ENCODE results near the gene ZNF396.

ZNF396 gene
- total RNA-seq: 3.9 to 5.5 reads per million in 2 donors

GRCh38 chr18:35376742-35377695 lies at the start of gene ZNF396:
ZNF396 (minus strand) TSS chr18:35377337; CDS start chr18:35374292, 3,045 bp downstream.
- peak; percentile 48 for DNase-seq

- DNase-seq: no peak
Observed at GRCh38 chr18:35426786-35427185, 49.6 kb upstream of the ZNF396 start.

- DNase-seq: no peak
Observed at GRCh38 chr18:35424356-35424755, 47.2 kb upstream of the ZNF396 start.

- no peak for DNase-seq
Observed at GRCh38 chr18:35422237-35422636, 45.1 kb upstream of the ZNF396 start.

- no peak for DNase-seq
Observed at GRCh38 chr18:35418610-35419009, 41.5 kb upstream of the ZNF396 start.

GRCh38 chr18:35417223-35417622 lies 40.1 kb upstream of the ZNF396 start:
- DNase-seq: no peak

- no peak for DNase-seq
Observed at GRCh38 chr18:35415511-35416073, 38.5 kb upstream of the ZNF396 start.

- no peak for DNase-seq
Observed at GRCh38 chr18:35413163-35413511, 36.0 kb upstream of the ZNF396 start.

GRCh38 chr18:35411625-35412351 lies 34.7 kb upstream of the ZNF396 start:
- no peak for DNase-seq

- DNase-seq: no peak
Observed at GRCh38 chr18:35410561-35410960, 33.4 kb upstream of the ZNF396 start.

GRCh38 chr18:35409911-35410310 lies 32.8 kb upstream of the ZNF396 start:
- DNase-seq: no peak

- no peak for DNase-seq
Observed at GRCh38 chr18:35408843-35409261, 31.7 kb upstream of the ZNF396 start.

- DNase-seq: no peak
Observed at GRCh38 chr18:35407871-35408481, 30.8 kb upstream of the ZNF396 start.

- no peak for DNase-seq
Observed at GRCh38 chr18:35406666-35407065, 29.5 kb upstream of the ZNF396 start.

GRCh38 chr18:35397976-35398375 lies 20.8 kb upstream of the ZNF396 start:
- DNase-seq: no peak

- DNase-seq: no peak
Observed at GRCh38 chr18:35393716-35394115, 16.6 kb upstream of the ZNF396 start.

- DNase-seq: no peak
Observed at GRCh38 chr18:35392375-35392774, 15.2 kb upstream of the ZNF396 start.

- no peak for DNase-seq
Observed at GRCh38 chr18:35390951-35391700, 14.0 kb upstream of the ZNF396 start.

GRCh38 chr18:35389095-35389618 lies 12.0 kb upstream of the ZNF396 start:
- DNase-seq: no peak

- DNase-seq: no peak
Observed at GRCh38 chr18:35387152-35387571, 10.0 kb upstream of the ZNF396 start.

- DNase-seq: no peak
Observed at GRCh38 chr18:35386600-35387100, 9.5 kb upstream of the ZNF396 start.

GRCh38 chr18:35383136-35383535 lies 6.0 kb upstream of the ZNF396 start:
- no peak for DNase-seq
